Endothelial cell of umbilical vein (primary cell): ENCODE measurements around the gene COL17A1.

Experiments
- CTCF ChIP-seq, 2 donors: IDR thresholded peaks; 1 replicate in 1 of 2; 2 replicates in 1 of 2; pipeline ENCODE4 v1.5.1; 2011; ENCODE audit warnings: low read length in 2 of 2, mild to moderate bottlenecking in 2 of 2, moderate library complexity in 2 of 2, control low read depth in 1 of 2, inconsistent platforms in 1 of 2, low read depth in 1 of 2; ENCODE audit not compliant: insufficient read depth in 1 of 2; ENCODE audit errors: extremely low read depth in 1 of 2
- EZH2 ChIP-seq: IDR thresholded peaks from 2 replicates; pipeline ENCODE4 v1.6.1; 2012; ENCODE audit warnings: borderline replicate concordance, low read depth, mild to moderate bottlenecking, moderate library complexity, low read length, inconsistent platforms; ENCODE audit not compliant: severe bottlenecking
- FOS ChIP-seq: IDR thresholded peaks from 2 replicates; pipeline ENCODE4 v1.6.1; 2011; ENCODE audit warnings: mild to moderate bottlenecking, low read length, moderate library complexity, borderline replicate concordance; ENCODE audit not compliant: insufficient read depth
- JUN ChIP-seq: IDR thresholded peaks from 2 replicates; pipeline ENCODE4 v1.6.1; 2011; ENCODE audit warnings: borderline replicate concordance, low read depth; ENCODE audit not compliant: insufficient read length, insufficient read depth
- POLR2A ChIP-seq: IDR thresholded peaks from 2 replicates; pipeline ENCODE4 v1.6.1; 2012; ENCODE audit warnings: low read depth, mild to moderate bottlenecking, control low read depth, low read length
- POLR2AphosphoS5 ChIP-seq: IDR thresholded peaks from 2 replicates; pipeline ENCODE4 v1.6.1; 2012; ENCODE audit warnings: low read depth, mild to moderate bottlenecking, control low read depth, low read length, moderate library complexity; ENCODE audit not compliant: insufficient read depth
- TF ChIP-seq, protein P1 (sequence below): IDR thresholded peaks from 2 replicates; pipeline ENCODE4 v1.6.1; 2011; ENCODE audit not compliant: insufficient read depth, insufficient read length

DNA sequence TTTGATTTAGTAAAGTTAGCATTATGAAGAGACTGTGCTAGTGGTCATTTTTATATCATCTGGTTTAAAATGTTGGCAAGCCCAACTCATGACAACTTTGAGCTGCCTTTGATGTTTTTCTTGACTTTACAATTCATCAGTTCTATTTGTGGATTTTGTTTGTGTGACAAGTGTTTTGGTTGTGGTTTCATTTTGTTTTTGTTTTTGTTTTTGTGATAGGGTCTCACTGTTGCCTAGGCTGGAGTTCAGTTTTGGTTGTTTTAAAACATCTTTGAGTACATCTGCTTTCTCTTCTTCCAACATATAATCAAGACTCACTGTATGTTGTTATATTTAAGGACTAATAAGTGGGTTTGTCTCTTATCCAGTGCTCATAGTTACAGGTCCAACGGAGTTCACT, 18.7 kb upstream of the COL17A1 start:
- TF ChIP-seq EZH2 (no peak), CTCF (IDR thresholded peaks at IDR 0.05; ENCODE audit: extremely low read depth in 1 of 2, insufficient read depth in 1 of 2, low read depth in 1 of 2, low read length in 2 of 2) (no peak), POLR2A (no peak), POLR2AphosphoS5 (no peak), FOS (no peak), JUN (no peak)
- TF ChIP-seq, protein P1, sequence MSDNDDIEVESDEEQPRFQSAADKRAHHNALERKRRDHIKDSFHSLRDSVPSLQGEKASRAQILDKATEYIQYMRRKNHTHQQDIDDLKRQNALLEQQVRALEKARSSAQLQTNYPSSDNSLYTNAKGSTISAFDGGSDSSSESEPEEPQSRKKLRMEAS: no peak
